ENCODE data around the gene ADGRB3. TPM values are rescaled to one million over a fixed set of nuclear protein-coding genes. Genes with fewer than 3 reads are reported as not detected.

ADGRB3 gene
- total RNA-seq, 1 donor from 2014 or later: 2.4 TPM

GRCh38 chr6:69038841-69039240 is 403.8 kb downstream of the ADGRB3 start:
- Mint-ChIP-seq H3K4me3 (ENCODE audit: unreplicated experiment) (no peak overlapping the region), H3K36me3 (ENCODE audit: low read depth, unreplicated experiment) (no peaks in the 10 kb centered on the region), H3K27ac (ENCODE audit: unreplicated experiment) (no peak overlapping the region), H3K4me1 (ENCODE audit: unreplicated experiment) (no peaks in the 10 kb centered on the region), H3K9me3 (ENCODE audit: unreplicated experiment) (no peaks in the 10 kb centered on the region), H3K27me3 (ENCODE audit: unreplicated experiment) (no peaks in the 10 kb centered on the region)
- no peak for TF ChIP-seq CTCF (IDR thresholded peaks at IDR 0.05; ENCODE audit: unreplicated experiment)
- DNase-seq (ENCODE audit: low spot score): no peak

- DNase-seq (ENCODE audit: low spot score): no peak
- H3K36me3 Mint-ChIP-seq (ENCODE audit: low read depth, unreplicated experiment): no peaks in the 10 kb centered on the region
- H3K27me3 Mint-ChIP-seq (ENCODE audit: unreplicated experiment): no peaks in the 10 kb centered on the region
- H3K4me3 Mint-ChIP-seq (ENCODE audit: unreplicated experiment): no peak overlapping the region
- H3K4me1 Mint-ChIP-seq (ENCODE audit: unreplicated experiment): no peaks in the 10 kb centered on the region
- no peak overlapping the region for H3K27ac Mint-ChIP-seq (ENCODE audit: unreplicated experiment)
- H3K9me3 Mint-ChIP-seq (ENCODE audit: unreplicated experiment): no peaks in the 10 kb centered on the region
- no peak for TF ChIP-seq CTCF (IDR thresholded peaks at IDR 0.05; ENCODE audit: unreplicated experiment)
Observed at GRCh38 chr6:69042297-69042696, 407.2 kb downstream of the ADGRB3 start.

- H3K27ac Mint-ChIP-seq (ENCODE audit: unreplicated experiment): no peak overlapping the region
- no peak for DNase-seq (ENCODE audit: low spot score)
- no peaks in the 10 kb centered on the region for H3K4me1 Mint-ChIP-seq (ENCODE audit: unreplicated experiment)
- no peak overlapping the region for H3K4me3 Mint-ChIP-seq (ENCODE audit: unreplicated experiment)
- no peaks in the 10 kb centered on the region for H3K9me3 Mint-ChIP-seq (ENCODE audit: unreplicated experiment)
- no peak for TF ChIP-seq CTCF (IDR thresholded peaks at IDR 0.05; ENCODE audit: unreplicated experiment)
- no peaks in the 10 kb centered on the region for H3K27me3 Mint-ChIP-seq (ENCODE audit: unreplicated experiment)
- H3K36me3 Mint-ChIP-seq (ENCODE audit: low read depth, unreplicated experiment): no peaks in the 10 kb centered on the region
Observed at GRCh38 chr6:69044534-69044933, 409.5 kb downstream of the ADGRB3 start.

- DNase-seq (ENCODE audit: low spot score): no peak
- TF ChIP-seq CTCF (IDR thresholded peaks at IDR 0.05; ENCODE audit: unreplicated experiment): no peak
- Mint-ChIP-seq H3K9me3 (ENCODE audit: unreplicated experiment) (no peaks in the 10 kb centered on the region), H3K27me3 (ENCODE audit: unreplicated experiment) (no peaks in the 10 kb centered on the region), H3K27ac (ENCODE audit: unreplicated experiment) (no peak overlapping the region), H3K4me1 (ENCODE audit: unreplicated experiment) (no peaks in the 10 kb centered on the region), H3K4me3 (ENCODE audit: unreplicated experiment) (no peak overlapping the region), H3K36me3 (ENCODE audit: low read depth, unreplicated experiment) (no peaks in the 10 kb centered on the region)
Observed at GRCh38 chr6:69059413-69059812, 424.3 kb downstream of the ADGRB3 start.

GRCh38 chr6:69061066-69061465 is 426.0 kb downstream of the ADGRB3 start:
- no peak for TF ChIP-seq CTCF (IDR thresholded peaks at IDR 0.05; ENCODE audit: unreplicated experiment)
- Mint-ChIP-seq H3K27me3 (ENCODE audit: unreplicated experiment) (no peaks in the 10 kb centered on the region), H3K27ac (ENCODE audit: unreplicated experiment) (no peak overlapping the region), H3K9me3 (ENCODE audit: unreplicated experiment) (no peaks in the 10 kb centered on the region), H3K36me3 (ENCODE audit: low read depth, unreplicated experiment) (no peaks in the 10 kb centered on the region), H3K4me1 (ENCODE audit: unreplicated experiment) (no peaks in the 10 kb centered on the region), H3K4me3 (ENCODE audit: unreplicated experiment) (no peak overlapping the region)
- DNase-seq (ENCODE audit: low spot score): no peak
